KMS-11 (cell line): ENCODE results near the gene PSMB2.

Source experiments
- H2AFZ ChIP-seq: fragments of 200-600 bp; sonication (generic); 2 replicates; pipeline ENCODE4 v1.6.1; 2016; ENCODE audit warnings: antibody characterized with exemption, mixed run types, low read depth
- H3K27ac ChIP-seq: fragments of 200-600 bp; sonication (generic); 2 replicates; pipeline ENCODE4 v1.6.1; 2016; ENCODE audit warnings: mild to moderate bottlenecking, mixed run types
- H3K27me3 ChIP-seq: fragments of 200-600 bp; sonication (generic); 2 replicates; pipeline ENCODE4 v1.6.1; 2017; ENCODE audit warnings: mild to moderate bottlenecking, low read depth, mixed run types, moderate library complexity; ENCODE audit not compliant: insufficient read depth
- H3K36me3 ChIP-seq: fragments of 200-600 bp; sonication (generic); 2 replicates; pipeline ENCODE4 v1.6.1; 2017; ENCODE audit warnings: mild to moderate bottlenecking, mixed run types; ENCODE audit not compliant: insufficient read depth
- H3K4me1 ChIP-seq: fragments of 200-600 bp; sonication (generic); 2 replicates; pipeline ENCODE4 v1.6.1; 2016; ENCODE audit warnings: mild to moderate bottlenecking, low read depth, mixed run types; ENCODE audit not compliant: poor library complexity, severe bottlenecking
- H3K4me2 ChIP-seq: fragments of 200-600 bp; sonication (generic); 2 replicates; pipeline ENCODE4 v1.7.0; 2016; ENCODE audit warnings: mild to moderate bottlenecking, mixed run types
- H3K4me3 ChIP-seq: fragments of 200-600 bp; sonication (generic); IDR thresholded peaks from 2 replicates; pipeline ENCODE4 v1.6.1; 2017; ENCODE audit warnings: low read depth, low read length, mixed read lengths; ENCODE audit not compliant: insufficient read depth
- H3K79me2 ChIP-seq: fragments of 200-600 bp; sonication (generic); 2 replicates; pipeline ENCODE4 v1.6.1; 2016; ENCODE audit warnings: low read depth, mixed run types; ENCODE audit not compliant: insufficient read depth
- H3K9ac ChIP-seq: fragments of 200-600 bp; sonication (generic); 2 replicates; pipeline ENCODE4 v1.6.1; 2016; ENCODE audit warnings: mild to moderate bottlenecking, mixed run types
- H4K20me1 ChIP-seq: fragments of 200-600 bp; sonication (generic); 2 replicates; pipeline ENCODE4 v1.6.1; 2016; ENCODE audit warnings: mild to moderate bottlenecking, mixed run types; ENCODE audit not compliant: insufficient read depth
- TF ChIP-seq, protein P1 (sequence below): fragments of 200-600 bp; sonication (generic); conservative IDR thresholded peaks from 2 replicates; pipeline ENCODE4 v1.6.1; 2017; ENCODE audit warnings: low read depth, mild to moderate bottlenecking, antibody characterized with exemption, low read length, moderate library complexity, mixed read lengths

PSMB2 gene

GRCh38 chr1:35574655-35575415 lies 66.5 kb downstream of the PSMB2 start:
- no peaks in the 10 kb centered on the region for H4K20me1 ChIP-seq
- H3K4me3 ChIP-seq: no peak overlapping the region
- no peak overlapping the region for H3K4me2 ChIP-seq
- H2AFZ ChIP-seq: no peak overlapping the region
- H3K36me3 ChIP-seq: no peaks in the 10 kb centered on the region
- no peaks in the 10 kb centered on the region for H3K27me3 ChIP-seq
- H3K27ac ChIP-seq: no peak overlapping the region
- H3K9ac ChIP-seq: no peak overlapping the region
- TF ChIP-seq, protein P1, sequence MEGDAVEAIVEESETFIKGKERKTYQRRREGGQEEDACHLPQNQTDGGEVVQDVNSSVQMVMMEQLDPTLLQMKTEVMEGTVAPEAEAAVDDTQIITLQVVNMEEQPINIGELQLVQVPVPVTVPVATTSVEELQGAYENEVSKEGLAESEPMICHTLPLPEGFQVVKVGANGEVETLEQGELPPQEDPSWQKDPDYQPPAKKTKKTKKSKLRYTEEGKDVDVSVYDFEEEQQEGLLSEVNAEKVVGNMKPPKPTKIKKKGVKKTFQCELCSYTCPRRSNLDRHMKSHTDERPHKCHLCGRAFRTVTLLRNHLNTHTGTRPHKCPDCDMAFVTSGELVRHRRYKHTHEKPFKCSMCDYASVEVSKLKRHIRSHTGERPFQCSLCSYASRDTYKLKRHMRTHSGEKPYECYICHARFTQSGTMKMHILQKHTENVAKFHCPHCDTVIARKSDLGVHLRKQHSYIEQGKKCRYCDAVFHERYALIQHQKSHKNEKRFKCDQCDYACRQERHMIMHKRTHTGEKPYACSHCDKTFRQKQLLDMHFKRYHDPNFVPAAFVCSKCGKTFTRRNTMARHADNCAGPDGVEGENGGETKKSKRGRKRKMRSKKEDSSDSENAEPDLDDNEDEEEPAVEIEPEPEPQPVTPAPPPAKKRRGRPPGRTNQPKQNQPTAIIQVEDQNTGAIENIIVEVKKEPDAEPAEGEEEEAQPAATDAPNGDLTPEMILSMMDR: no peak
- H3K4me1 ChIP-seq: no peaks in the 10 kb centered on the region
- no peaks in the 10 kb centered on the region for H3K79me2 ChIP-seq

- H3K36me3 ChIP-seq: no peaks in the 10 kb centered on the region
- no peak overlapping the region for H2AFZ ChIP-seq
- no peaks in the 10 kb centered on the region for H4K20me1 ChIP-seq
- H3K4me2 ChIP-seq: no peak overlapping the region
- TF ChIP-seq, protein P1: no peak
- no peaks in the 10 kb centered on the region for H3K27me3 ChIP-seq
- no peak overlapping the region for H3K27ac ChIP-seq
- no peak overlapping the region for H3K4me3 ChIP-seq
- H3K9ac ChIP-seq: no peak overlapping the region
- H3K4me1 ChIP-seq: no peaks in the 10 kb centered on the region
- no peaks in the 10 kb centered on the region for H3K79me2 ChIP-seq
These were observed 67.1 kb downstream of the PSMB2 start for GRCh38 chr1:35574125-35574654.

DNA sequence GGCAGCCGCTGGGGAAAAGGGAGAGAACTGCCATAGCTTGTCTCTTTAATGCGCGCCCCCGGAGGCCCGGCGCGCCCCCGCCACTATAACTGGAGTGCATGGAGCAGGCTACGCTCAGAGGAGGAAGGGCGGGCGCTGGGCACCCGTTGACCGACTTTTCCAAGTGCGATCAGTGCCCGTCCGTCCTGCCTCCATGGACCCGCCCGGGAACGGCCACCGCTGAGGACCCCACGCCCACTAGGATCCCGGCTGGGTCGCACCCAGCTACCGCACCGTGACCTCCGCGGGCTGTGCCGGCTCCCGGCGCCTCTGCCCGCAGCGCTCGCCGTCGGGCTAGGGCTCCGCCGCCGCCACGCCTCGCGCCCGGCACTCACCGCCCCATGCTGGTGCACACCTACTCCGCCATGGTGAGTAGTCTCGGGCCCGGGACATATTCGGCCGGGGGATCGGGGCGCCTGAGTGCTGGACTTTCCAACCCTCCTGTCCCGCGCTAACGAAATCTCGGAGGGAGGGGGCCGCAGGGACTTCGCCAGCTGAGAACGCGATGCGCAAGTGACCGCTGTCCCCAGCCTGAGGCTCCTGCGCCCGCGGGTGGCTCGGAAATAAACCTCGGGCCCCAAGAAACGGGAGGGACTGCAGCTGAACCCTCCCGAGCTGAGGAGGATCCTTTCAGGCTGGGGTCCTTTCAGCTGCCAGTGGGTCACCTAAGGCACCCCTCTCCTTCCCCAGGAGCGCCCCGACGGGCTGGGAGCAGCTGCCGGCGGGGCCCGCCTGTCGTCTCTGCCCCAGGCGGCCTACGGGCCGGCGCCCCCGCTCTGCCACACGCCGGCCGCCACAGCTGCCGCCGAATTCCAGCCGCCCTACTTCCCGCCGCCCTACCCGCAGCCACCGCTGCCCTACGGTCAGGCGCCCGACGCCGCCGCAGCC lies 67.9 kb downstream of the PSMB2 start, which contains the start of gene TFAP2E:
Gene TFAP2E, plus strand, starts transcription at position 117 of the 927 bp plus-strand sequence. Its CDS starts 264 bp downstream, at position 381.
- Histone ChIP-seq H3K36me3 (no peaks in the 10 kb centered on the region), H3K27ac (no peak within 1 kb of the TSS), H4K20me1 (no peaks in the 10 kb centered on the region), H2AFZ (no peak within 1 kb of the TSS), H3K4me1 (no peaks in the 10 kb centered on the region), H3K27me3 (no peaks in the 10 kb centered on the region), H3K4me3 (no peak within 1 kb of the TSS), H3K9ac (no peak within 1 kb of the TSS), H3K4me2 (no peak within 1 kb of the TSS), H3K79me2 (no peaks in the 10 kb centered on the region)
- TF ChIP-seq, protein P1: no peak

GRCh38 chr1:35572296-35572695 lies 69.0 kb downstream of the PSMB2 start:
- no peak overlapping the region for H3K9ac ChIP-seq
- TF ChIP-seq, protein P1: no peak
- no peak overlapping the region for H3K4me2 ChIP-seq
- H3K79me2 ChIP-seq: no peaks in the 10 kb centered on the region
- no peak overlapping the region for H2AFZ ChIP-seq
- H3K4me1 ChIP-seq: no peaks in the 10 kb centered on the region
- no peak overlapping the region for H3K27ac ChIP-seq
- H3K27me3 ChIP-seq: no peaks in the 10 kb centered on the region
- H4K20me1 ChIP-seq: no peaks in the 10 kb centered on the region
- no peak overlapping the region for H3K4me3 ChIP-seq
- no peaks in the 10 kb centered on the region for H3K36me3 ChIP-seq
